ENCODE measurements around the gene LDOC1.

GRCh38 chrX:141176586-141177451 lies at the start of gene LDOC1:
- TF ChIP-seq CTCF (conservative IDR thresholded peaks at IDR 0.05 in 1 of 2, IDR thresholded peaks at IDR 0.05 in 1 of 2; ENCODE audit: low read depth in 1 of 2, low read length in 2 of 2) (no peak), EZH2 (IDR thresholded peaks at IDR 0.05; ENCODE audit: low read length, missing control alignments) (no peak)

Measured in fibroblast of lung (primary cell).